ENCODE results near the gene ZGLP1.

ZGLP1 gene

DNA sequence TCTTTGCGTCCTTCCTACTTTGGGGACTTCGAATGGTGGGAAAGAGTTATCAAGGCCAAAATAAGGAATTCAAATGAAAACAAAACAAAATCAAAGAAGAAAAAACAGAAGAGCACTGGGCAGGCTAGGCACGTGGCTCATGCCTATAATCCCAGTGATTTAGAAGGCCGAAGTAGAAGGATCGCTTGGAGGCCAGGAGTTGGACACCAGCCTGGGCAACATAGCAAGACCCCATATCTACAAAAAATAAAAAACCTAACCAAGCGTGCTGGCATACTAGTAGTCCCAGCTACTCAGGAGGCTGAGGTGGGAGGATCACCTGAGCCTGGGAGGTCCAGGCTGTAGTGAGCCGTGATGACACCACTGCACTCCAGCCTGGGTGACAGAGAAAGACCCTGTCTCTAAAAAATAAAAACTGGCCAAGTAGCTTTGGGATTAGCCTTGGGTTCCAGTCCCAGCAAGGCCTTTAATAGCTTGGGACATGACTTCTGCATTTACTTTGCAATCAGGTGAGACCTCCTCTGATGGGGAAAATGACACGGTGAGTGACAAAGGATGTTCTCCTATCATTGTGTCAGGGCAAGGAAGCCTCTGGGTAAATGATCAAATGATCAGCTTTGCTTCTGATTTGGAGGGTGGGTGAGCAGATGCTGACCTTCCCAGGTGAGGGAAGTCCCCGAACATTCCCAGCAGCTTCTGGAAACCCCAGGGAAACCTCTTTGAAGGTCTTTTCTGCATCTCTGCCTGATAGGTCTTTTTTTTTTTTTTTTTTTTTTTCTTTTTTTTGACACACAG lies 31.6 kb downstream of the ZGLP1 start:
- no peak for DNase-seq (ENCODE audit: low read depth in 3 of 3)

DNA sequence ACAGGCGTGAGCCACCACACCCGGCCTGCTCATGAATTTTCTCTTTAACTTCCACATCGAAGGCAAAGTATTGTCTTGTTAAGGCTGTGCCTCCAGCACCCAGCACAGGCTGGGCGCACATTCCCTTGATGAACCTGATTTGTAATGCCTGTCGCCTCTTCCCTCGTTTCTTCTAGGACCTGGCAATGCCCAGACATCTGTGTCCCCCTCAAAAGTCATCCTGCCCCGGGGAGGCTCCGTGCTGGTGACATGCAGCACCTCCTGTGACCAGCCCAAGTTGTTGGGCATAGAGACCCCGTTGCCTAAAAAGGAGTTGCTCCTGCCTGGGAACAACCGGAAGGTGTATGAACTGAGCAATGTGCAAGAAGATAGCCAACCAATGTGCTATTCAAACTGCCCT lies 35.0 kb downstream of the ZGLP1 start:
- no peak for DNase-seq (ENCODE audit: low read depth in 3 of 3)

DNA sequence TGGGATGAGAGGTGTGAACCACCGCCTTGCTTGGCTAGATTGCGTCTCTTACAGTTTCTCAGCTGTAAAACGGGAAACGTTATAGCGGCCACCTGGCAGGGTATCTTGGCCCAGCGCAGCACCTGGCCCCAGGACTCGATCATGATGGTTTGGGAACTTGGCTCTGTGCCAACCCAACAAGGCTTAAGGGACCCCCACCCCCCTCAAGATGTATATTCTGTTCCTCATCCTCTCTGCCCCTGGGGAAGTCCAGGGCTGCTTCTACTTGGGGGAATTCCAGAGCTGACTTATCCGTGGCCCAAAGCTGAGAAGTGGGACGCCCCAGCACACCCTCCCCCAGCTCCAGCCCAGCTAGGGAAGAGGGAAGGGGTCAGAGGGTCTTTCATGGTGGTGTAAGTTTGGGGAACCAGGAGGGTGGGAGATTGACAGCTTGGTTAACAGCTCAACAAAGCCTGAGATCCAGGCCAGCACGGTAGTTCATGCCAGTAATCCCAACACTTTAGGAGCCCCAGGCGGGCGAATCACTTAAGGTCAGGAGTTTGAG lies 38.0 kb downstream of the ZGLP1 start:
- no peak for DNase-seq (ENCODE audit: low read depth in 3 of 3)

DNA sequence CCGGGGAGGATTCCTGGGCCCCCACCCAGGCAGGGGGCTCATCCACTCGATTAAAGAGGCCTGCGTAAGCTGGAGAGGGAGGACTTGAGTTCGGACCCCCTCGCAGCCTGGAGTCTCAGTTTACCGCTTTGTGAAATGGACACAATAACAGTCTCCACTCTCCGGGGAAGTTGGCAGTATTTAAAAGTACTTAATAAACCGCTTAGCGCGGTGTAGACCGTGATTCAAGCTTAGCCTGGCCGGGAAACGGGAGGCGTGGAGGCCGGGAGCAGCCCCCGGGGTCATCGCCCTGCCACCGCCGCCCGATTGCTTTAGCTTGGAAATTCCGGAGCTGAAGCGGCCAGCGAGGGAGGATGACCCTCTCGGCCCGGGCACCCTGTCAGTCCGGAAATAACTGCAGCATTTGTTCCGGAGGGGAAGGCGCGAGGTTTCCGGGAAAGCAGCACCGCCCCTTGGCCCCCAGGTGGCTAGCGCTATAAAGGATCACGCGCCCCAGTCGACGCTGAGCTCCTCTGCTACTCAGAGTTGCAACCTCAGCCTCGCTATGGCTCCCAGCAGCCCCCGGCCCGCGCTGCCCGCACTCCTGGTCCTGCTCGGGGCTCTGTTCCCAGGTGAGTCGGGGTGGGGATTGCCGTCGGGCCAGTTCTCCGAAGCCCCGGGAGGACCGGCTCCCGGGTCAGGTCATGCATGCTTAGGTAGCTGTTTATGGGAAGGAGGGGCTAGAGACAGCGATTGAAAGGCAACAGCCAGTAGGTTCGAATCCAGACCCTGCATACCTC lies 38.8 kb downstream of the ZGLP1 start, which contains the start of gene ICAM1:
Gene ICAM1, plus strand, starts transcription at position 505 of the 779 bp plus-strand sequence. Its CDS starts 40 bp downstream, at position 545.
- DNase-seq (ENCODE audit: low read depth in 3 of 3) = peak in 2 of 3 experiments; percentile 43 to 76

DNA sequence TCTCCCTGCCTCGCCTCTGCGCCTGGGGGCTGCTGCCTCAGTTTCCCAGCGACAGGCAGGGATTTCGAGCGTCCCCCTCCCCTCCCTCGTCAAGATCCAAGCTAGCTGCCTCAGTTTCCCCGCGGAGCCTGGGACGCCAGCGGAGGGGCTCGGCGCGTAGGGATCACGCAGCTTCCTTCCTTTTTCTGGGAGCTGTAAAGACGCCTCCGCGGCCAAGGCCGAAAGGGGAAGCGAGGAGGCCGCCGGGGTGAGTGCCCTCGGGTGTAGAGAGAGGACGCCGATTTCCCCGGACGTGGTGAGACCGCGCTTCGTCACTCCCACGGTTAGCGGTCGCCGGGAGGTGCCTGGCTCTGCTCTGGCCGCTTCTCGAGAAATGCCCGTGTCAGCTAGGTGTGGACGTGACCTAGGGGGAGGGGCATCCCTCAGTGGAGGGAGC lies 39.4 kb downstream of the ZGLP1 start:
- DNase-seq (ENCODE audit: low read depth in 3 of 3) = peak in 2 of 3 experiments; percentile 30 to 81

DNA sequence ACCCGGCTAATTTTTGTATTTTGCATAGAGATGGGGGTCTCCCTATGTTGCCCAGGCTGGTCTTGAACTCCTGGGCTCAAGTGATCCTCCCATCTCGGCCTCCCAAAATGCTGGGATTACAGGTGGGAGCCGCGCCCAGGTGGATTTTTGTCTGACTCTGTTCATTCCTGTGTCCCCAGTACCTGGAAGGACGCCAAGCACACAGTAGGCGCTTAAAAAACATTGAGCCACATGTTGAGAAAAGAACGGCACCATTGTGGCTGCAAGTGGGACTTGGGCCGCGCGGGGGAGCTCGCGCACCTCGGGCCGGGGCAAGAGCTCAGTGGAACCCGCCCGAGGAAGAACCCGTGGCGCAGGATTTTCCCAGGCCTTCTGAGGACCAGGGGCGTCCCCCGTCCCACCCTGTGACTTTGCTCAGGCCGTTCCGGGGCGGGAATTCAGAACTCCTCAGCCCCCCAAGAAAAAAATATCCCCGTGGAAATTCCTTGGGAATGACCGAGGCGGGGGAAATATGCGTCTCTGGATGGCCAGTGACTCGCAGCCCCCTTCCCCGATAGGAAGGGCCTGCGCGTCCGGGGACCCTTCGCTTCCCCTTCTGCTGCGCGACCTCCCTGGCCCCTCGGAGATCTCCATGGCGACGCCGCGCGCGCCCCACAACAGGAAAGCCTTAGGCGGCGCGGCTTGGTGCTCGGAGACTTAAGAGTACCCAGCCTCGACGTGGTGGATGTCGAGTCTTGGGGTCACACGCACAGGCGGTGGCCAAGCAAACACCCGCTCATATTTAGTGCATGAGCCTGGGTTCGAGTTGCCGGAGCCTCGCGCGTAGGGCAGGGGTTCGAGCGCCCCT lies 40.1 kb downstream of the ZGLP1 start:
- peak; percentile 76 to 90 (median 81) for DNase-seq (ENCODE audit: low read depth in 3 of 3)

DNA sequence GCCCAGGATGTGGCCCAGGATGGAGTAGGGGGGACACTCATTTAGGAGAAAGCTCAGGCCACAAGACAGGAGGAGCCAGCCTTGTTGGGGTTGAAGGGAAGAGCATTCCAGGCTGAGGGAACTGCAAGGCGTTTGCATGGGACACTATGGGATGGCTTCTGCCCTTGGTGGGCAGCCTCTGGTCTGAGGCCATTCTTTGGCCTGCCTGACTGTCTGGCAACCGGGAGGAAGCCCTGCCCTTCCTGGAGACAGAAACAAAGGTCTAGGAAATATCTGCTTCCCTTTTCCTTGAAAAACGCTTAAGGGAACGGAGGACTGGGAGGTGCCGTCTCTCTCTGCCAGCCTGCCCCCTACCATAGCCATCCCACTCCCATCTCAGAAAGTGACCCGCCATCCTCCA lies 41.5 kb downstream of the ZGLP1 start:
- DNase-seq (ENCODE audit: low read depth in 3 of 3) = no peak

DNA sequence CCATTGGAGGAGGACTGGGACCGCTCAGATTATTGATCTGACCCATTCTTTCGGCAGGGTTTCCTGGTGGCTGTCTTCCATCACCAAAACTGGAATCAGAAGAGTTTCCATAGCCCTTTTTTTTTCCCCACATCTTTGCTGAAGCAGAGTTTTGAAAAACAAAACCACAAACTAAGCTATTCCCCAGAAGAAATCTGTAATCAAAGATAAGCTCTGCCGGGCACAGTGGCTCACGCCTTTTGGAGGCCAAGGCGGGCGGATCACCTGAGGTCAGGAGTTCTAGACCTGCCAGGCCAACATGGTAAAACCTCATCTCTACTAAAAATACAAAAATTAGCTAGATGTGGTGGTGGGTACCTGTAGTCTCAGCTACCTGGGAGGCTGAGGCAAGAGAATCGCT lies 42.9 kb downstream of the ZGLP1 start:
- no peak for DNase-seq (ENCODE audit: low read depth in 3 of 3)

DNA sequence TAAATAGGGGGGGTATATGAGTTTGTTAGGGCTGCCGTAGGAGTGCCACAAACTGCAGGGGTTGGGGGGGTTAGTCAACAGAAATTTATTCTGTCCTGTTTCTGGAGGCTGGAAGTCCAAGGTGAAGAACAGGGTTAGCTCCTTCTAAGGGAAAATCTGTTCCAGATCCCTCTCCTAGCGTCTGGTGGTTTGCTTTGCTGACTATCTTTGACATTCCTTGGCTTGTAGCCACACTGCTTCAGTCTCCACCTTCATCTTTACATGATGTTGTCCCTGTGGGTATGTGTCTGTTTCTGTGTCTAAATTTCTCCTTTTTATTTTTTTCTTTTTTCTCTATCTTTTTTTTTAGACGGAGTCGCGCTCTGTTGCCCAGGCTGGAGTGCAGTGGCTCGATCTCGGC lies 46.8 kb downstream of the ZGLP1 start:
- DNase-seq (ENCODE audit: low read depth in 3 of 3) = no peak

DNA sequence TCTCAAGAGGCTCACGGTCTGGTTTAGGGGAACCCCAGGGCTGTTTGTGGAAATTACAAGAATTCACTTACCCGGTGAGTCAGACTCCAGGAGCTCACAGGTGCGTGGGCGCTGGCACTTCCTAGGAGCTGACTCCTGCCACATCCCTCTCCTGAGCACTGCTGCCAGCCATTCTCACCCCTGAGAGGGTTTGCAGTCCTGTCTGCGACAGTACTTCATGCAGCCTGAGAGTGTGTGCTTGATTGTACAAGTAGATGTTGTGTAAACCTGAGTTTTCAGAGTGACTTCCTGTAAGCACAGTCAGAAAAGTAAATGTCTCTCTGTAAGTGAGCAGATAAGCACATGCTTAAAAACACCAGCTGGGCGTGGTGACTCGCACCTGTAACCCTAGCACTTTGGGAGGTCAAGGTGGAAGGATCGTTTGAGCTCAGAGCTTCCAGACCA lies 49.5 kb downstream of the ZGLP1 start:
- DNase-seq (ENCODE audit: low read depth in 3 of 3) = peak in 1 of 3 experiments; percentile 72

DNA sequence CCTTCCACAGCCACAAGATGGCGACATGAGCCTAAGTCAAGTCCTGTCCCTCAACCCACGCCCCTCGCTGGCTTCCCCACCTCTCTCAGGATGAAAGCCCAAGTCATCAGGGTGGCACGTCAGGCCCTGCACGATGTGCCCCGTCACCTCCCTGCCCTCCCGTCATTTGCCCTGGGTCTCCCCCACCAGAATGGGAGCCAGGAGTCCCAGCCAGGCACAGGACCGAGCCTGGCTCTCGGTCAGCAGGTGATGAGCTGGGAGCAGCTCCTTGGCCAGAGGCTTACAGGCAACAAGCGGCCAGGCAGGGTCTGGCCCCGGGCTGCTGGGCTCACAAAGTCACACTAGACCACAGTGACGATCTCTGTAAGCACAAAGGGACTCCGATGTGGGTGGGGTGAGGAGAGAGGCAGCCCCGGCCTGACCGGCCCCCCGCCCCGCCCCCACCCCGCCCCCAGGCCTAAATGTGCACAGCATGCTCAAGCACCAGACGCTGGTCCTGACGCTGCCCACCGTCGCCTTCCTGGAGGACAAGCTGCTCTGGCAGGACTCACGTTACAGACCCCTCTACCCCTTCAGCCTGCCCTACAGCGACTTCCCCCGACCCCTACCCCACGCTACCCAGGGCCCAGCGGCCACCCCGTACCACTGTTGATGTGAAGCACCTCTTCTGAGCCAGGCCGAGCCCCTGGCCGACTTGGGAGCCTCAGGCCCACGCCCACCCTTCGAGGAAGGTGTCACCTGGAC lies 50.3 kb downstream of the ZGLP1 start:
- peak; percentile 78 to 96 (median 91) for DNase-seq (ENCODE audit: low read depth in 3 of 3)

DNA sequence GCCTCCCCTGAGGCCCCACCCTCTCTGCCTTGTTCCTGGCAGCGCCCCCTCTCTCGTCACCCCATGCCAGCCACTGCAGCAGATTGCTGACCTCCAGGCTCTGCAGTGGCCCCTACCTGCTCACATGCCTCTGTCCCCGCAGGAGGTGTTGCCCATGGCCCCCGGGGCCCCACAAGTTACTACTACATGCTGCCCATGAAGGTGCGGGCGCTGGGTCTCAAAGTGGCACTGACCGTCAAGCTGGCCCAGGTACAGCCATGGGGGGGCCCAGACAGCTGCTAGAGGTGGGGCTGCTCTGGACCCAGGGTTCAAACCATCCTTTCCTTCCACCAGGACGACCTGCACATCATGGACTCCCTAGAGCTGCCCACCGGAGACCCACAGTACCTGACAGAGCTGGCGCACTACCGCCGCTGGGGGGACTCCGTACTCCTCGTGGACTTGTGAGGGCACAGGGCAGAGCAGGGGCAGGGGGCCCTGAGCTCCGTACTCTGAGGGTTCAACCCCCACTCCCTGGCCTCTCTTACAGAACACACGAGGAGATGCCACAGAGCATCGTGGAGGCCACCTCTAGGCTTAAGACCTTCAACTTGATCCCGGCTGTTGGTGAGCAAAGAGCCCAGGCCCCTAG lies 51.4 kb downstream of the ZGLP1 start:
- DNase-seq (ENCODE audit: low read depth in 3 of 3) = no peak

DNA sequence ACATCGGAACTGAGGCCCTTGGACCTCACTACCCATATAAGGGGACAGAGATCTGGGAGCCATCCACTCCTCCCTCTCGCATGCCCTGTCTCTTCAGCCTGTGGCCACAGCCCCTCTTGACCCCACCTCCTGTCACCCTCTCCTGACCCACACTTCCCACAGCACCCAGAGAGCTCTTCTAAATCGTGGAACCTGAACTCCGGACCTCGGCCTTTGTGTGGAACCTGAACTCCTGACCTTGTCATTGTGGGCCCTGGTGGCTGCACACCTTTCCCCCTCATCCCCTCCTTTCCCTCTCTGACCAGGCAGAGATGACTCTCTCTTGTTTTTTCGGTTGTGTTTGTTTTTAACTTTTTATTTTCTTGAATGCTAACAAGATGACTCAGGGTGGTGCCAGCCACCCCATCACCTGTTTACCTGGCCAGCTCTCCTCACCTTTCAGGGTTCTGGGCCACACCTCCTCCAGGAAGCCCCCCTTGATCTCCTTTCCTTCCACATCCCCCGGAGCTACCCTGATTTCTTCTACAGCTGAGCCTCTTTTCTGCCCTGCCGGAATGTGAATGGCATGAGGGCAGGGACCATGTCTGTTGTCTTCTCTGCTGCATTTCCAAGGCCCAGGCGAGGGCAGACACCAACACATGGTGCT lies 52.5 kb downstream of the ZGLP1 start:
- no peak for DNase-seq (ENCODE audit: low read depth in 3 of 3)

DNA sequence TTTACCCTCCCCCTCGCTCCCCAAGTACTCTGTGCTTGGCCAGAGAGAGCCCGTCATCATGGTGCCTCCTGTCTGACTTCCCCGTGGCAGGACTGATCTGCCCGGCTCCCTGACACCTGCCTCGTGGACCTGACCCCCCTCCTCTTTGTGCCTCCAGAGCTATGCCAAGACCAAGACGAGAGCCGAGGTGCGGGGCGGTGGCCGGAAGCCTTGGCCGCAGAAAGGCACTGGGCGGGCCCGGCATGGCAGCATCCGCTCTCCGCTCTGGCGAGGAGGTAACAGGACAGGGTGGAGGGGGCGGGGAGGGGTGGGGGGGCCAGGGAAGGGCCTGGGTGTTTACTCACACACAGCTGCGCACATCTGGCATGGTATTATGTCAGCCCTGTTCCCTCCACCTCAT lies 53.1 kb downstream of the ZGLP1 start:
- no peak for DNase-seq (ENCODE audit: low read depth in 3 of 3)

DNA sequence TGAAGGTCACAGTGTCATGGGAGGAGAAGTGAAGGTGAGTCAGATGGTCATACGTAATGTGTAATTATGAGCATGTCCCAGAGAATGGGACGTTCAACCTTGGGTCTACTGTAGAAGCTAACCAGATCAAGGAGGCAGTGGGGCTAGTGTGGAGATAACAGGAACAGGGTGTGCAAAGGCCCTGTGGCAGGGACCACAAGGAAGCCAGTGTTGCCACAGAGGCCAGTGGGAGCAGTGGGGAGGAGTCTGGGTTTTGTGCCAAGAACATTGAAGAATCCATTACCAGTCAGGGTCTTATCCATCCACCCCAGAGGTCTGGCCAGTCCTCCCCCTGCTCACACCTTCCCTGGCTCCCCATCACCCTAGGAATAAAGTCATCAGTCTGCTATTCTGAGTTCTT lies 54.3 kb downstream of the ZGLP1 start:
- no peak for DNase-seq (ENCODE audit: low read depth in 3 of 3)
